HG02610 (cell line): Measurements from ENCODE around the gene PAOX.
"Not testable (repeated sequence)": the region's sequence is repeated elsewhere in the genome, so short reads cannot be mapped to it uniquely, and the experiment has no call there.

Experiments
- ATAC-seq: cut with Tn5 transposase; IDR thresholded peaks from one replicate; pipeline ENCODE4 v1.9.1; 2021; ENCODE audit warnings: mild to moderate bottlenecking, moderate library complexity; ENCODE audit not compliant: unreplicated experiment

PAOX gene

DNA sequence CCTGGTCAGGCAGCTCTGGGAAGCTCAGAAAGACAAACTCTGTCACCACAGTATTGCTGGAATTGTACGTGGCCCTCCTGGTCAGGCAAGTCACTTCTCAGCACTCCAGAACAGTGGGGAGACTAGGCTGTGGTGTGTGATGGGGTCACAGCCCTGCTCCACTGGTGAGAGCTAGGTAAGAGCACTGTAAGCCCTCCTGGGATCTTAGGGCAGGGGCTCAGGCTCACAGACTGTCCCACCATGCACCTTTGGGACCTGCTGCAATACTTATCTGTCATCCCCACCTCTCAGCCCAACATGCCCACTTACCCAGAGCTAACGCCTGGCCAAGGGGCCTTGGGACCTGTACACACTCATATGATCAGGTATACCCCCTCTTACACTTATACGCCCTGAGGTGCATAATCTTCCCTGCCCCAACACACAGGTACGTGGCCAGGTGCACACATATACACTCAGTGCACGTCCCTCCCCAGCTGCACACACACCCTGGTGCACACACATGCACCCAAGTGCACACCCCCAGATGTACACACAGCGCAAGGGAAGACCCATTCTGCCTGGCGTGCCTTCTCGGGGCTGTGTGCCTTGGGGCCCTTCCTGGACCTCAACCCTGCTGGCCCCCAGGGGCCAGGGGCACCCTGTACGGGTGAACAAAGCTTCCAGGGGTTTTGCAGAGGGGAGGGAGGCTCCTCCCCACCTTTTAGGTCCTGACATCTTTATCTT, 53.0 kb downstream of the PAOX start:
- not testable (repeated sequence) for ATAC-seq

DNA sequence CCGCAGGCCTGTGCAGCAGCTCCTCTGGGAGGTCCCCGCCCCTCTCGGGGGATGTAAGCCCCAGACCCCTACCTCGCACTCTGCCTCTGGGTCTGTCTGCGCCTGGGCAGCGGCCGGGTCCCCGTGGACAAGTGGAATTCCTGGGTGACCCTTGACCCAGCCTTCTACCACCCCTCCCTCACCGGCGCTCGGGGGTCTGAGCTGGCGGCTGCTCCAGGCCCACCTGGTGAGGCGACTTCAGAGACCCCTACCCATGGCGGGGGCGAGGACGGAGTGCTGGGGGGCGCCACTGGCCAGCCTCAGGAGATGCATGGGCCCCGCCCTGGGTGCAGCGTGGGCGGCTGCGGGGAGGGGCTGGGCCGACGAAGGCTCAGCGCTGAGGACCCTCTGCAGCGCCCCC, 53.7 kb downstream of the PAOX start:
- not testable (repeated sequence) for ATAC-seq

DNA sequence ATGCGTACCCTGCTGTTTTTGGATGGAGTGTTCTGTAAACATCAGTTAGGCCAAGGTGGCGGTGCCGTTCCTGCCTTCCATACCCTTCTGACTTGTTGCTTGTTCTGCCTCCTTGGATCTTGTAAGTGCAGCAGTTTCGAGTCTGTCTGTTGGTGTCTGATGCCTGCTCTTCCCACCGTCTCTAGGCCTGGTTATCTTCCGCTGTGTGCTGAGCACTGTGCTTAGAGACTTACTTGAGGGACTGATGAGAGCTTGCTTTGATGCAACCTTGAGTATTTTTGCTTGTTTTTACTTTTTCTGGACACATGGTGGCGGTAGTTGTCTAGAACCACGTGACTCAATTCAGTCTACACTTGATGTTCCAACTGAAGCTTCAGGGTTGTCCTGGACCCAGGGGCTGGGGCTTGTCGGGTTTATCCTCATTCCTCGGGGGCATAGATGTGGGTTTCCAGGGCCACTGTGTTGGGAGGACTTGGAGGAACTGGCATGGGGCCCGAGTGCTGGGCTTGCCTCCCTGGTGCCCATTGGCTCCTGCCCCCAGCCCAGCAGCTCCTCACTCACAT, 59.7 kb downstream of the PAOX start:
- no peak for ATAC-seq

DNA sequence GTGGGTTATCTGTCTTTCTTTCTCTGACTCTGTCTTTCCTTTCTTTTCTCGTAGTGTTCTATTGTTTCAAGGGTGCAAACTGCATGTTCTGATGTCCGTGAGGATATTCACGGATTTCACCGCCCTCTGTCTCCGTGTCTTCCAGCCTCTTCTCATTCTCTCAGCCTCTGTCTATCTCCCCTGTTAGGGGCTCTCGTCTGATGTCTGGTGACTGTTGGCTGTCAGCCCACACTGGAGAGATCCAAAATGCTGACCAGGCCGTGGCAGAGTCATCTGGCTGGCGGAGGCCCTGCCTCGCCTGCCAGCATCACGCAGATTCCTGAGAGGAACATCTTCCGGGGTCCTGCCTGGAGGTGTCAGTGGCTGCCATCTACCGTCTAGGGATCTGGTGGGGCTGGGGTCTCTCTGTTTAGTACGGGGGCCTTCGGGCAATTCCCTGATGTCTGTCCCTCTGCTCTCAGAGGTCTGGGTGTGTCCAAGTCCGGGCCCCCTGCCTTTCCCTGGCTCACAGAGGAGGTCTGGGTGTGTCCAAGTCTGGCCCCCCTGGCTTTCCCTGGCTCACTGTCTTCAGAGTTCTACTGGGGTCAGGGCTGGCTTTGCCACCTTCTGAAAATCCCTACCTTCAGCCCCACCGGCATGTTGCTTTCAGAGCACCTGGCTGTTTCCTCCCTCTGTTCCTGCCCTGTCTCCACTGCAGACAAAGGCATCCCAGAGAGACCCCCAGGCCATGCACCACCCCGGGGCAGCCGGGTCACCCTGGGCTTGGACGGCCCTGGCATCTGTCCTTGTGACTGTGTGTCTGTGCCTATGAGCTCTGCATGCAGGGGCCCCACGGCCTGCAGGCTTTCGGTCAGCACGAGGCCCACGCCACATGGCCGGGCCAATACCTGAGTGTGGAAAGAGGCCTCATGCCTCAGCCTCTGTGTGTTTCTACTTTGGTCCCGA, 60.7 kb downstream of the PAOX start:
- ATAC-seq: no peak

DNA sequence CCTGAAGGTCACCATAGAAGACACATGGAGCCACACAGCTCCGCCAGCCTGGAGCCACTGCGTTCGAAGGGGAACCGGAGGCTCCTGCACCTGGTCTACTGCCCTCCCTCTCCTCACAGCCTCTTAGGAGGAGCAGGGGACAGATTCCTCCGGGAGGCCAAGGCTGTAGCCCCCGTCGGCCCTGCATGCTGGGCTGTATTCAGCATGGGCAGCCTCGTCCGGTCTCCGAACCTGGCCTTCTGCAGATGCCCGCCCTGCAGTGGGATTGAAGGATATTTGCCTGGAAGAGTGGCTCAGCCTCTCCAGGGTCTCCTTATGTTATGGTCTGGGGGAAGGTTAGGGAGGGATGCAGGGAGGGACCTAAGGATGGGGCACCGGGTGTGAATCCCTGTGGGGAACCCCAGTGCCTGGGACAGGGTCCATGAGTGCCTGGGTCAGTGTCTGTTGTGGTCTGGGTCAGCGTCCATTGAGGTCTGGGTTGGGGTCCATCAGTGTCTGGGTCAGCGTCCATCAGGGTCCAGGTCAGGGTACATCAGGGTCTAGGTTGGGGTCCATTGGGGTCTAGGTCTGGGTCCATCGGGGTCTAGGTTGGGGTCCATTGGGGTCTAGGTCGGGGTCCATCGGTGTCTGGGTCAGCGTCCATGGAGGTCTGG, 61.7 kb downstream of the PAOX start:
- ATAC-seq: no peak
